ENCODE results near the gene B3GALNT1. TPM values are rescaled to one million over a fixed set of nuclear protein-coding genes. Genes with fewer than 3 reads are reported as not detected.

Gene B3GALNT1
- total RNA-seq, 1 donor from 2014 or later, result 32.7 TPM

Other genes with a start within 250 kb of the B3GALNT1 start
- 107 and 140 TPM in 2 replicates for gene NMD3, start 116.0 kb upstream of the B3GALNT1 start, total RNA-seq